GM19397 (cell line): Measurements from ENCODE around the gene WNT4.

Experiments used
- ATAC-seq: cut with Tn5 transposase; IDR thresholded peaks from one replicate; pipeline ENCODE4 v1.9.1; 2021; ENCODE audit warnings: mild to moderate bottlenecking, moderate library complexity; ENCODE audit not compliant: unreplicated experiment

WNT4 gene

GRCh38 chr1:22132517-22133235 is 10.2 kb downstream of the WNT4 start:
- no peak for ATAC-seq

- no peak for ATAC-seq
Measured at GRCh38 chr1:22131875-22132486, 10.9 kb downstream of the WNT4 start.

- ATAC-seq, result no peak
Measured at GRCh38 chr1:22131062-22131461, 11.8 kb downstream of the WNT4 start.

GRCh38 chr1:22129501-22130117 is 13.3 kb downstream of the WNT4 start:
- no peak for ATAC-seq

GRCh38 chr1:22128392-22128791 is 14.5 kb downstream of the WNT4 start:
- ATAC-seq, result no peak

- ATAC-seq, result no peak
Measured at GRCh38 chr1:22127731-22128130, 15.2 kb downstream of the WNT4 start.

DNA sequence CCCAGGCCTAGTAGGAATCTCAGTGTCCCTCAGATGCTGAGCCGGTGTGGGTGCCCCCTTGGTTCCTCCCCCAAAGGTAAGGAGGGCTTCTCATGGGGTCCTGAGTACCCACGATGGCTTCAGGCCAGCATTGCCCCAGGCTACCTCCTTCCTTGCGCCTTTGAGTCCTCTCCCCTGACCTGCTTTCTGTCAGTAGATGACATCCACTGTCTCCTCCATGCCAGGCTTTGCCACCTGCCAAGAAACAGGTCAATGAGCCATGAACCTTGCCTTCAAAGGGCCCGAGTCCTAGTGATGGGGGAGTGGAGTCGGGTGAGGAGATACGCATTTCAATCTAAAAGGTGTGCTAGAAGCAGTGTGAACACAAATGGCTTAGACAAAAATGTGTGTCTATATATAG is 15.6 kb downstream of the WNT4 start:
- no peak for ATAC-seq

DNA sequence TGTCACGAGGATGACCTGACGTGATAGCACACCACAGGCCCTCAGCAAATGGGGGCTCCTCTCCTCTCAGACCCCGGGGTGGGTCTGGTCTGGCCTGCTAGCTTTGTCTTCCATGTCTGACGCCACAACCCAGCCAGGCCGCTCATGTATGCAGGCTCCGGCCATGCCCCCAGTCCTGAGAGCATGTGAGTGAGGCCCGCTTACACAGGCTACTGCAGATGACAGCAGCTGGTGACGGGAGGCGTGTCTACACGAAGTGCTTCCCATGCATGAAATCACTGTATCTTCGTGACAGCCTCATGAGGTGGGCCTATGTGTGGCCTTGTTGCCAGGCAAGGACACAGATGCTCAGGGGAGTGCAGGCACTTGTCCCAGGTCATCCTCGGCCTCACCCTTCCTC is 16.4 kb downstream of the WNT4 start:
- no peak for ATAC-seq

- ATAC-seq, result no peak
Measured at GRCh38 chr1:22124592-22125229, 18.2 kb downstream of the WNT4 start.

GRCh38 chr1:22123901-22124404 is 18.9 kb downstream of the WNT4 start:
- ATAC-seq, result no peak

- ATAC-seq, result no peak
Measured at GRCh38 chr1:22123071-22123390, 19.9 kb downstream of the WNT4 start.

GRCh38 chr1:22122273-22123070 is 20.4 kb downstream of the WNT4 start:
- ATAC-seq, result no peak

DNA sequence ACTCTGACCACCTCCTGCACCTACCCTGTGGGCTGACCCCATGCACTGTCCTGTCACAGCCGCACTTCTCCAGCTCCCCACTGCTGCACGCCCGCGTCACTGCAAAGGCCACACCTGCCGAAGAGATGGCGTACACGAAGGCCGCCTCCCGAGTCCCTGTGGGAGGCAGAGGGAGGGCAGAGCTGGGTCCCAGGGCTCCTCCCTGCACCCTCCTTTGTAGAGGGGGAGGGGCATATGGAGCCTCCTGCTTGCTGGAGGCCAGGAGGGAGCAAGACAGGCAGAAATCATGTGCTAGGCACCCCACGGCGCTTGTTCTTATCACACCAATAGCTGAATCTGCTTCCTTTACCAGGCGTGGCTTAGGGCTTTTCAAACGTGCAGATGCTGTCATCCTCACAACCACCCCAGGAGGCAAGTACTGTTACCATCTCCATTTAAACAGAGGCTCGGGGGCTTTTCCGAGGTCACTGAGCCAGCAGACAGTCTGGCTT is 21.4 kb downstream of the WNT4 start:
- ATAC-seq, result no peak

- ATAC-seq, result no peak
Measured at GRCh38 chr1:22120469-22120790, 22.5 kb downstream of the WNT4 start.

DNA sequence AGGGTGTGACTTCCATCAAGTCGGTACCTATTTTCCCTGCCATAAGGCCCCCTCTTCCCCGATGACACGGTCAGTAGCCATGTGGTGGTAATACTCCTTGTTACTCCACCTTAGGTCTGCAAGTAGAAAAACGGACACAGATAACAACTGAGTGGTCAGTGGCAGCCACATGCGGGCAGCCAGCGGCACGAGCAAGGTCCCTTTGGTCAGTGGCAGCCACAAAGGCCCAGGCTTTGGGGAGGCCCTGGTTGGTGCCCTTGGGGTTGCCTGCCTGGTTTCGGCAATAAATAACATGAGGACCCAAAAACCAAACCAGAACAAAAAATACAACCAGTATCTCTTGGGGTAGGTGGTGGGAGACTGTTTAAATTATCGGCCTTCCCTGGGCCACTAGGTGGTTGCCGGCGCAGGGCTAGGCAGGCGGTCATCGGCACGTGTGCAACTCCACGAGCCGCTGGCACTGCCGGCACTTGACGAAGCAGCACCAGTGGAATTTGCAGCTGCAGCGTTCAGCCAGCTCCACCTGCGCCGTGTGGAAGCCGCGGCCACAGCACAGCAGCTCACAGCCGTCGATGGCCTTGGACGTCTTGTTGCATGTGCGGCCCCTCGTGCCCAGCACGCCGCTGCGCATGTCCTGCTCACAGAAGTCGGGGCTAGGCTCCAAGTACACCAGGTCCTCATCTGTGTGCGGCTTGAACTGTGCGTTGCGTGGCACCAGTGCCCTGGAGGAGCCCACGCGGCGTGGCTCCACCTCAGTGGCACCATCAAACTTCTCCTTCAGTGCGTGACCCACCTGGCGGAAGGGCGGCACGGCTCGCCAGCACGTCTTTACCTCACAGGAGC is 23.1 kb downstream of the WNT4 start:
- ATAC-seq, result no peak

DNA sequence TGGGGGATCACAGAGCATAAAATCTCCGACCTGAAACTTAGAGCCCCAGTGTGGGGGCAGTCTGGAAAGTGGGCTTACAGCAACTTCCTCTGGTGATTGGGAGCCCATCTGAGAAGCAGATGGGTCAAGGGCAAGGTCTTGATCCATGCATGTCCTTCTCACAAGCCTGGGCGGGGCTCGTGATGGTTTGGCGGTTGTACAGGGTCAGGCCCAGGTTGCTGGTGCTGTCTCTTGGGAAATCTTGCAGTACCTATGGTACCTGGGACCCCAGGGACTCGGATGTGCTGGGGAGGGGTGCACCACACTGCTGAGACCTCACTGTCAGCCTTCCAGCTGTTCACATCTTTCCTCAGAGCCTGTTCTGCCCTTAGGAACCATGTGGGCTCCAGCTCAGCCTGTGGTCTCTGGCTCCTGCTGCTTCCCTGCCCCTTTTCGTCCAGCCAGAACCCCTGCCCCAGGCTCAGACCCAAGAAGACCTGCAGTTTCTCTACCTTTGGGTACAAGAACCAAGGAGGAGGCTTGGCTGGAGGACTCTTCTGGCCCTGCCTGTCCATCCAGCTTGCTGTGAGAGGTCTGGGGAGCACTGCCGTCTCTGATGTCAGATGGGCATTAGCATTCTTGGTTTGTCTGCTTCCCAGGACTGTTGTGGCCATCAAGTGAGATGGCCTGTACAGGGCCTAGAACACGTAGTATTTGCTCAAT is 24.5 kb downstream of the WNT4 start:
- no peak for ATAC-seq

GRCh38 chr1:22117851-22118250 is 25.0 kb downstream of the WNT4 start:
- no peak for ATAC-seq

DNA sequence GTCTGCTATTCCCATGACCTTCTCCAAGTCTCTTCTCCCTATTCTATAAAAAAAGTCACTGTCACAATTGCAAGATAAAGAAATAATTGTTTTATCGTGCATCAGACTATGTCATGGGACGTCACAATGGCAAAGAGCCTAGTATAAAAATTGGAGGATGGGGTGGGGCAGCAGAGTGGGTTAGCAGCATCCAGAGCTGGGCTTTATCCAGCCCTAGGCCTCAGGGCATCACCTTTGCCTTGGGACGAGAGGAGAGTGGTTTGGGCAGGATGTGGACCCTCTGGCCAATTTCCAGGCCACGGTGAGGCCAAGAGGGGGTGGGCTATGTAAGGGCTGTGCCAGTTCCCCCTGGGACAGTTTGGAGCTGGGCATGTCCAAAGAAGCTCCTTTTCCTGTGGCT is 25.7 kb downstream of the WNT4 start:
- ATAC-seq, result no peak

GRCh38 chr1:22115286-22115685 is 27.6 kb downstream of the WNT4 start:
- no peak for ATAC-seq
